A673 (cell line): ENCODE data around the gene CERS6. TPM values are rescaled to one million over a fixed set of nuclear protein-coding genes. Genes with fewer than 3 reads are reported as not detected.
A peak's percentile ranks its signal among the peaks of the same experiment; 100 is the strongest.

ENCODE experiments used
- BruUV-seq: library from RNA; stranded (reverse); fragments of 400-500 nt; replicated peaks from 2 replicates; lab custom pipeline; 2021; lab: Mats Ljungman, UMichigan
- CTCF ChIA-PET: fragments of 300-600 bp; sonication (Branson Sonifier 250); formaldehyde crosslinking; loops from one replicate; lab custom pipeline; 2022; ENCODE audit warnings: antibody characterized with exemption; lab: Charles Lee
- POLR2A ChIA-PET: fragments of 300-600 bp; sonication (Branson Sonifier 250); formaldehyde crosslinking; loops from one replicate; lab custom pipeline; 2022; ENCODE audit warnings: antibody characterized with exemption; ENCODE audit not compliant: low non-redundant PET; lab: Charles Lee
- DNase-seq: peaks from one replicate; pipeline ENCODE4 v3.0.0-alpha.2; 2015; ENCODE audit warnings: low spot score
- H3K27ac ChIP-seq: fragments of 200-600 bp; sonication (generic); 2 replicates; pipeline ENCODE4 v1.5.1; 2016; ENCODE audit warnings: mixed run types, low read depth, mild to moderate bottlenecking, mixed read lengths, antibody characterized with exemption, low read length; ENCODE audit not compliant: poor library complexity, severe bottlenecking
- H3K27me3 ChIP-seq: fragments of 200-600 bp; sonication (generic); replicated peaks from 2 replicates; pipeline ENCODE4 v1.6.1; 2017; ENCODE audit warnings: mixed run types, low read depth, mild to moderate bottlenecking, mixed read lengths, antibody characterized with exemption, low read length; ENCODE audit not compliant: insufficient read depth, poor library complexity
- H3K36me3 ChIP-seq: fragments of 200-600 bp; sonication (generic); 2 replicates; pipeline ENCODE4 v1.6.1; 2016; ENCODE audit warnings: mixed run types, mild to moderate bottlenecking, mixed read lengths, antibody characterized with exemption, low read length; ENCODE audit not compliant: insufficient read depth, poor library complexity, severe bottlenecking
- H3K4me1 ChIP-seq: fragments of 200-600 bp; sonication (generic); 2 replicates; pipeline ENCODE4 v1.6.1; 2017; ENCODE audit warnings: mixed run types, mild to moderate bottlenecking, mixed read lengths, antibody characterized with exemption, low read length; ENCODE audit not compliant: insufficient read depth, poor library complexity, severe bottlenecking
- H3K4me3 ChIP-seq: fragments of 200-600 bp; sonication (generic); 2 replicates; pipeline ENCODE4 v1.5.1; 2016; ENCODE audit warnings: low read depth, mixed run types, mild to moderate bottlenecking, mixed read lengths, low read length; ENCODE audit not compliant: poor library complexity, severe bottlenecking
- H3K9me3 ChIP-seq: fragments of 200-600 bp; sonication (generic); 2 replicates; pipeline ENCODE4 v1.6.1; 2016; ENCODE audit warnings: mixed run types, low read depth, mild to moderate bottlenecking, mixed read lengths, antibody characterized with exemption, low read length; ENCODE audit not compliant: poor library complexity, severe bottlenecking
- CTCF ChIP-seq: fragments of 300-800, 200-600 bp; sonication (generic); conservative IDR thresholded peaks from 2 replicates; pipeline ENCODE4 v1.5.1; 2017; ENCODE audit warnings: low read depth, mild to moderate bottlenecking, antibody characterized with exemption, low read length, moderate library complexity, mixed read lengths
- EZH2 ChIP-seq: fragments of 200-600 bp; sonication (generic); IDR thresholded peaks from 2 replicates; pipeline ENCODE4 v1.6.1; 2017; ENCODE audit warnings: borderline replicate concordance, low read depth, mild to moderate bottlenecking, mixed read lengths, antibody characterized with exemption, low read length; ENCODE audit not compliant: poor library complexity, severe bottlenecking
- intact Hi-C: fragments of 100-400 bp; cut with micrococcal nuclease; formaldehyde crosslinking; loops from one replicate; pipeline ENCODE4 v1.10.0; 2022; ENCODE audit not compliant: unreplicated experiment
- total RNA-seq: library from RNA; stranded (reverse); gene quantifications from 2 replicates; pipeline ENCODE4 v1.2.3, GENCODE V29; 2021

Gene CERS6
- total RNA-seq, 1 experiment from 2014 or later: 12.4 TPM

GRCh38 chr2:168639018-168639417, 182.9 kb downstream of the CERS6 start:
- H3K4me3 ChIP-seq: no peak overlapping the region
- intact Hi-C loops: no loop called here
- no peaks in the 10 kb centered on the region for H3K9me3 ChIP-seq
- no peak for DNase-seq
- H3K4me1 ChIP-seq: no peaks in the 10 kb centered on the region
- CTCF ChIA-PET: no interaction called here
- TF ChIP-seq EZH2: no peak
- no peak for TF ChIP-seq CTCF
- H3K36me3 ChIP-seq: no peaks in the 10 kb centered on the region
- no TSS peak for BruUV-seq
- H3K27me3 ChIP-seq: no peaks in the 10 kb centered on the region
- H3K27ac ChIP-seq: no peak overlapping the region
- POLR2A ChIA-PET: no interaction called here

GRCh38 chr2:168639441-168639898, 183.4 kb downstream of the CERS6 start:
- Histone ChIP-seq H3K27ac (no peak overlapping the region), H3K4me3 (no peak overlapping the region), H3K27me3 (no peaks in the 10 kb centered on the region), H3K9me3 (no peaks in the 10 kb centered on the region), H3K36me3 (no peaks in the 10 kb centered on the region), H3K4me1 (no peaks in the 10 kb centered on the region)
- no TSS peak for BruUV-seq
- intact Hi-C loops: no loop called here
- ChIA-PET CTCF (no interaction called here), POLR2A (no interaction called here)
- no peak for TF ChIP-seq EZH2
- TF ChIP-seq CTCF: no peak
- peak; percentile 19 for DNase-seq

GRCh38 chr2:168640039-168640438, 184.0 kb downstream of the CERS6 start:
- intact Hi-C loops: no loop called here
- CTCF ChIA-PET: no interaction called here

More at GRCh38 chr2:168640039-168640438, 184.0 kb downstream of the CERS6 start:
- Histone ChIP-seq H3K9me3 (no peaks in the 10 kb centered on the region), H3K27ac (no peak overlapping the region), H3K4me3 (no peak overlapping the region), H3K36me3 (no peaks in the 10 kb centered on the region), H3K27me3 (no peaks in the 10 kb centered on the region), H3K4me1 (no peaks in the 10 kb centered on the region)
- no peak for DNase-seq
- no TSS peak for BruUV-seq
- no peak for TF ChIP-seq EZH2
- TF ChIP-seq CTCF: no peak
- POLR2A ChIA-PET: no interaction called here
